Measurements from ENCODE around the gene GRAP.
"Not testable (repeated sequence)": the region's sequence is repeated elsewhere in the genome, so short reads cannot be mapped to it uniquely, and the experiment has no call there.

GRAP gene

DNA sequence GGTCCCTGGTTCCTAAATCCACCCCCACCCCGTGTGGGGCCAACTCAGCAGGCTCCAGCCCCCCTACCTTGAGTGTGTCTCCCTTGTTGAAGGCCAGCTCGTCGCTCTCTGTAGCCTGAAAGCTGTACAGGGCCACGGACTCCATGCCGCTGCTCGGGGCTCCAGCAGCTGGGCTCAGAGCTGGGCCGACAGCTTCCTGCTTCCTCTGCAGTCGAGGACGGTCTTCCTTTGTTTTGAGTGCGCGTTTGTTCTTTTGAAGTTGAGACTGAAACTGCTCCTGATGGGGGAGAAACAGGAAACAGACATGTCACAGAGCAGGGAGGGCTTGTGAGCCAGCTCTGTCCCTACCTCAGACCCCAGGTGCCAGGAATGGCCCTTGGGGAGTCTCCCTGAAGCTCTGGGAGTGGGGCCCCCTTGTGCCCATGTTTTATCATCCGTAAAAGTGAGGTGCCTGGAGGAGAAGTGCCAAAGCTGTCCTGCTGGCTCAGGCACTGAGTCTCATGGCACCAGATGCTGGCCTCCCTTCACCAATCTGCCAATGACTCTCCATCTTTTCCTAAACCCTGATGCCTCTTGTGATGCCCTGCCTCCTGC is at the start of gene GRAP:
Gene GRAP (minus strand): TSS at position 176 of the 594 bp plus-strand sequence. CDS start 31 bp downstream, at position 145.
- DNase-seq (ENCODE audit: low read depth in 2 of 2): not testable (repeated sequence)

DNA sequence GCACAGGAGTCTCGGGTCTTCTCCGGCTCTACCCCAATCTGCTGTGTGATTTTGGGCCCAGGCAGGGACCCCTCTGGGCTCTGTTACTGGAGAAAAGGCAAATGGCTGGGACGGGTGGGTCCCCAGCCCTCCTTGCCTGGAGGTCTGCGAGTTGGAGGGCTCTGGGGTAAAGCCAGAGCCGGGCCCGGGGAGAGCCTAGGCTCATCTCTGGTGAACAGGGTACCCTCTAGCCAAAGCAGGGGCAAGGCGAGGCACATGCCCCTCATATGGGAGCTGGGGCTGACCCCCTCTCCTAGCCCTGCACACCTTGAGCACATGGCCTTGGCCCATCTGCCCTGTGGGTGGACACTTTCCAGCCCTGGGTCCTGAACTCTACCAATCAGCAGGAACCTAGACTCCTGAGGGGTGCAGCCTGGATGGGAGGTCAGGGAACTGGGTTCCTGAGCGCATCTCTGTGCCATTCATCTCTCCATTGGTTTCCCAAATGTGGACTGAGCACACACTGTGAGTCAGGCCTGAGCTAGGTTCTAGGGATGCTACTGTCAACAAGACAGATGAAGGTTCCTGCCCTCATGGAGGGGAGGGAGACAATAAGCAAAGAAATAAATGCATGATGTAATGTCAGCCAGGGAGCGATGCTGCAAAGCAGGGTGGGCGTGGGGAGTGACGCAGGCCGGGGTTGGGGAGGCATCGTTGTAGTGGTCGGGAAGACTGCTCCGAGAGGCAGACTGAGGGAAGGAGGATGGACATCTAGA is 47.1 kb upstream of the GRAP start:
- not testable (repeated sequence) for DNase-seq (ENCODE audit: low read depth in 2 of 2)

DNA sequence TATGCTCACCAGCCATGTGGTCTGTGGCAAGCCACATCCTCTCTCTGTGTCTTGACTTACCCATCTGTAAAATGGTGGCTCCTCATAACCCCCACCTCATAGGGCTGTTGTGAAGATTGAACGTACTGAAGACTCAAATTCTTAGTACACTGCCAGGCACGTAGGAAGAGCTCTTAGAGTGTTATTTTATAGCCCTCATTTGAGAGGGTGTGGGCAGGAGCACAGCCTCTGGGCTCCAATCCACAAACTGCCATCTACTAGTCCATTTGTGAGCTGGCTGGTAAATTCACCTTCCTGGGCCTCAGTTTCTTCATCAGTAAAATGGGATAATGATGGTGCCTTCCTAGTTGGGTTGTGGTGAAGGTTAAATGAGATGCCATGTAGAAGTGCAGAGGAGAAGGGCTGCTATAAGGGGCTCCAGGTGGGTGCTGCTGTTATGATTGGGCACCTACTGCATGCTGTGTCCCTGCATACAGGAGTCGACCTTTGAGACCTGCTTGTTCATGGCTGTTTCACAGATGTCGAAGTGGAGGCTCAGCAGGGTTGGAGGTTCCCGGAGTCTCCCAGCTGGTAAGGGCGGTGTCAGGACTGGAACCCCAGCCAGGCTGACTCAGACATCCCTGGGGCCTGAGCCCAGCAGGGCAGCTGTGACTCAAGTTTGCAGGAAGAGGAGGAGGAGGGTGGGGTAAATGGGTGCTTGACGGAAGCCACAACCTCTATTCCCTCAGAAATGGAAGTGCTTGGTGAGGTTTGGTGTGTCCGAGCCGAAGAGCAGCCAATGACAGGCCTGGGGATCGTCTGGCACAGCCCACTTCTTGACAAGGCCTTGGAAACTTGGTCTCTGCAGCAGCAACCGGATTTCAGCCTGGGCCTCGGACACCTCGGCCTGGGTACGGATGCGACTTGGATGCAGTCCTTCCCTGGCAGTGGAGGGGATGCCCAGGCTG is 46.3 kb upstream of the GRAP start:
- DNase-seq (ENCODE audit: low read depth in 2 of 2): not testable (repeated sequence)

DNA sequence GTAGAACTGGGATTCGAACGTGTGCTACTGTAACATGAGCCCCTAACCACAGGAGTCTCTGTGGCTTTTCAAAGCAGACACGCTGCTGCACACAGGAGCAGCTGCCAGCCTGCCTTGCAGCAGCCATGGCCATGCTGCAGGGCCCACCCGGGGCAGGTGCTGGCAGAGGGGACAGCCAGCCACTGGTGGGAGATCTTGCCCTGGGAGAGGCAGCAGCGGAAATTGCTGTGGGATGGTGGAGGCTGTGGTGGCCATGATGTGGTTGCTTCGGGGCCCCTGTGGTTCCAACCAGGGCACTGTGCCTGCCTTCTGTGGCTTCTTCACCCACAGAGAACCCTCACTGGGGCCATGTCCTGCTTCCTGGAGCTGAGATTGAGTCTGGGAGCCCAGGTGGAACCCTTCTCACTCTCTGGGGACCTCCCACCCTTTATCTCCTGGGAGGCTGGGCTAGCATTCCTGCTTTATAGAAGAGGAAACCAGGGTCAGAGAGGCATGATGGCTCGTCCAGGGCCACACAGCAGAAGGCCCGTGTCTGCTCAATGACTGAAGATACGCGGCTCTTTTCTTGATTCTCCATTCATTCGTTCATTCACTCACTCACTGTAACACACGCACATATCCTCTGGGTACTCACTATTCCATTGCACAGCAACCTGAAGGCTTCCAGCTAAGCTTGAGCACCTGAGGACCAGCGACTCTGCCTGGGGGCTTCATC is 43.5 kb upstream of the GRAP start:
- DNase-seq (ENCODE audit: low read depth in 2 of 2): not testable (repeated sequence)

DNA sequence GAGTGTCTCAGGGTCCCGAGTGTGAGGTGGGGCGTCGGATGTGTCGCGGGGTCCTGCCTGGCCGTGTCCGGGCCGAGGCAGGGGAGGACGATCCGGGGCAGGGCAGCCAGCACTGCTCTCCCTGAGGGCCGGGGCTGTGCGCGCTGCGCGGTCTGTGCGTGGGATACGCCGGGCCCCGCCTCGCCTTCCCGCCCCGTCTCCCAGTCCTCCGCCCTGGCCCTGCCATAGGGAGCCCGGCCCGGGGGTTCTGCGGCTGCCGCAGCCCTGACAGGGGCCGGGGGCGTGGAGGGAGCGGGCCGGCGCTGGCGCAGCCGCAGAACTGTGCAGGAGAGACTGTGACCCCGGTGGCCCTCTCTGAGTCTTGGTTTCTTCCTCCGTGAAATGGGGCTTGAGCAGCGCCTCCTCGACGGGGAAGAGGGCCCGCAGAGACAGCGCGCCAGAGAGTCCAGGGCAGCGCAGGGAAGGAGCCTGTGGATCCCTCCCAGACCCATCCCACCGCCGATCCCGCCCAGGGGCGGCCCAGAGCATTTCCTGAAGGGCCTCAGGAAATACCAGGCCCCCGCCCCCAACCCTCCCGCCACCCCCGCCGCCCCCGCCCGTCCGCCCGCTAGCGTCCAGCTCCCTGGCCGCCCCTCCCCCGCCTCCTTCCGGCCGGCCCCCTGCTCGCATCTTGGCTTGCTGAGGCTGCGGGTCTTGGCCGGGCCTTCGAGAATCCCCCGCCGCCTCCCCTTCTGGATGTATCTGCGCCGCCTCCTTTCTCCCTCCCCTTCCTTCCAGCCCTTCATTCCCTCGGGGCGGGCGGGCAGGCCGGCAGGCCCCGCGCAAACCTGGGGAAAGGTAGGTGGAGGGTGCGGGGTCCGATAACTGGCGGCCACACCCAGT is 42.3 kb upstream of the GRAP start:
- DNase-seq (ENCODE audit: low read depth in 2 of 2): not testable (repeated sequence)

DNA sequence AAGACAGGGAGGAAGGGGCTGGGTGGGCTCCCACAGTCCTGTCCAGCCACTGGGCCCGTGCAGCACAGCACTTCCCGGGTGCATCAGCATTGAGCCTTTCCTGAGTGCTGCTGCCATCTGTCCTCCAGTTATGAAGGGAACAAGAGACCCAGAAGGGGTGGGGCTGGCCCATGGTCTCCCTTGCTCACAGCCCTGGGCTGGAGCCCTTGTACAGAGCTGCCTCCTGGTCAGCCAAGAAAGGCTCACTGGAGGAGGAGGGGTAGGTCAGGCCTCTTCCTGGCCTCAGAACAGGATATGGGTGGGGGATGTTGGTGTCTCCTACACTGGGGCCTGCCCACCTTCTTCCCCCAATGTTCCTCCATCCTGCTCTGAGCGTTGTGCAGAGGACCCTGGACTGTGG is 30.6 kb upstream of the GRAP start:
- DNase-seq (ENCODE audit: low read depth in 2 of 2): not testable (repeated sequence)

DNA sequence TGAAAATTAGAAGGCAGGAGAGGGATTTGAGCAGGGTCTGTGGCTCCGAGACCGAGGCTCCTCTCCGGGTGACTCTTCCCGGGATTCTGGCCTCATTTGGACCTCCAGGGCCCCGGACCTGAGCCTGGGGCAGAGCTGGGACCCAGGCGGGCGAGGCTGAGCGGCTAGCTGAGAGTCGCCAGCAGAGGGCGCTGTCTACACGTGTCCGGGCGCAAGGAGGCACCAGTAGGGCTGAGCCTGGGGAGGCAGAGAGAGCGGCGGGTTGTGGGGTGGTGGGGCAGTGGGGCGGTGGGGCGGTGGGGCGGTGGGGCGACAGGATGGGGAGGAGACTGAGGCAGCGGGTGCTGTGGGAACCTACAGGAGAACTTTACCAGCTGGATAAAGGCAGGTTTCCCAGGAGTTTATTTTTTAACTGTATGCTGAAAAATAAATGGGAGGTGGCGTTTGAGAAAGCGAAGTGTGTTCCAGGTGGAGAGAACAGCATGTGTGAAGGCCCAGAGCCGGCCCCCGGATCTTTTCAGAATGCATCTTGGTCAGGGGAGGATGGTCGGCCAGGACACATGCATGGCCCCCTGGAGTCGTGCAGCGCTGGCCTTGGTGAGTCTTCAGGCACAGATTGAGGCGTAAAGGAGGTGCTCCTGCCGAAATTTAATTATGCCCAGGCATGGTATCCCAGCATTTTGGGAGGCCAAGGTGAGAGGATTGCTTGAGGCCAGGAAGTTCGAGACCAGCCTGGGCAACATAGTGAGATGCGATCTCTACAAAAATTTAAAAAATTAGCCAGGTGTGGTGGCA is 29.8 kb upstream of the GRAP start:
- DNase-seq (ENCODE audit: low read depth in 2 of 2): not testable (repeated sequence)

DNA sequence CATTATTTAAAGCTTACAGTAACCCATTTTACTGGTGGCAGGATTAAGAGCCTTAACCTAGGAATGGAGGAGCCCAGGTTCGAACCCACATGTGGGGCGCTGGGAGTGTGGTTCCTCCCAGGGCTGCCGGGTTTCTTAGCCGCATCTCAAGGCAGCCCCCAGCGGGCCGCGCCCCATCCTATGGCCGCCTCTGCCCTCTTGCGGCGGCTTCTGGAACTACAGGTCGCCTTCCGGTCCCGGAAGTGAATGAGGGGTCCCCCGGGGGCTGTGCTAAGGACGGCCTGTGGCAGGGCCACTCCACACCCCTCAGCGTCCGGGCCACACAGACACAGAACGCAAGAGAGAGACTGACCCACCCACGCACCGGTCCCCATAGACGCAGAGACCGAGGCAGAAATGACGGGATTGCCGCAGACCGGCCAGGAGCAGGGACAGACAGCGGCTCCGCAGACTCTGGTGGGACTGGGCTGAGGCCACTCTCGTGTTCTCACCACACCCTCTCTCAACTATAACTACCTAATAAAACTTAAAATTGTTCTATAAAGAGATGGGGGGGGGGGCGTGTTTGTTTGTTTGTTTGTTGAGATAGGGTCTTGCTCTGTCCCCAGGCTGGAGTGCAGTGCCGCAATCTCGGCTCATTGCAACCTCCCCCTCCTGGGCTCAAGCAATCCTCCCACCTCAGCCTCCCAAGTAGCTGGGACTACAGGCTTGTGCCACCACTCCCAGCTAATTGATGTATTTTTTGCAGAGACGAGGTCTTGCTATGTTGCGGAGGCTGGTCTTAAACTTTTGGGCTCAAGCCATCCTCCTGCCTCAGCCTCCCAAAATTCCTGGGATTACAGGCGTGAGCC is 23.8 kb upstream of the GRAP start:
- DNase-seq (ENCODE audit: low read depth in 2 of 2): not testable (repeated sequence)

DNA sequence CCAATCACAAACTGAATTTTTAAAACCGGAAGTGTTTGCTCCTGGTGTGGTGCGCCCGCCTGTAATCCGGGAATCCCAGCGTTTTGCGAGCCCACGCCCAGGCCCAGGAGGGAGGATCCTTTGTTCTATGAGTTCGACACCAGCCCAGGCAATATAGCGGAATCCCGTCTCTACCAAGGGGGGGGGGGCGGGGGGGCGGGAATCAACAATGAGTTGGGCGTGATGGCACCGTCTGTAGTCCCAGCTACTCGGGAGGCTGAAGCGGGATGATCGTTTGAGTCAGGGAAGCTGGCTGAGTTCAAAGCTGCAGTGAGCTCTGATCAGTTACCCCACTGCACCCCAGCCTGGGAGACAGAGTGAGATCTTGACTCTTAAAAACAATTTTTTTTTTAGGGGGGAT is 17.6 kb upstream of the GRAP start:
- DNase-seq (ENCODE audit: low read depth in 2 of 2): not testable (repeated sequence)

DNA sequence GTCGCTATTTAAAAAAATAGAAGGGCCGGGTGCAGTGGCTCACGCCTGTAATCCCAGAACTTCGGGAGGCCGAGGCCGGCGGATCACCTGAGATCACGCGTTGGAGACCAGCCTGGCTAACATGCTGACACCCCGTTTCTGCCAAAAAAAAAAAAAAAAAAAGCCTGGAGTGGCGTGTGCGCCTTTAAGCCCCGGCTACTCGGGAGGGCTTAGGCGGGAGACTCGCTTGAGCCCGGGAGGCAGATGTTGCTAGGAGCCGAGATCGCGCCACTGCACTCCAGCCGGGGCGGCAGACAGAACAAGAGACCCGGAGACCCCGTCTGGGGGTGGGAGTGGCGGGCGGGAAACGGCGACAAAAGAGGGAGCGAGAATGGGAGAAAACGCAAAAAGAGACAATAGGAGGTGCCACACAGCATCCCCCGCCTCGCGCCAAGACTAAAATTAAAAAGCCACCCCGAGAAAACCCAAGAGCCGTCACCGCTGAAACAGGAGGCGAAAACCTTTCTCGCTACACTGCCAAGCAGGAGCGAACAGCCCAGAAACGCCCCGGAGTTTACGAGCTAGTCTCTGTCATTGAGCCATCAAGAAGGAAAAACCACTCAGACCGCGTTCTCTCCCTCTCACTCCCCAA is 16.7 kb upstream of the GRAP start:
- DNase-seq (ENCODE audit: low read depth in 2 of 2): not testable (repeated sequence)

DNA sequence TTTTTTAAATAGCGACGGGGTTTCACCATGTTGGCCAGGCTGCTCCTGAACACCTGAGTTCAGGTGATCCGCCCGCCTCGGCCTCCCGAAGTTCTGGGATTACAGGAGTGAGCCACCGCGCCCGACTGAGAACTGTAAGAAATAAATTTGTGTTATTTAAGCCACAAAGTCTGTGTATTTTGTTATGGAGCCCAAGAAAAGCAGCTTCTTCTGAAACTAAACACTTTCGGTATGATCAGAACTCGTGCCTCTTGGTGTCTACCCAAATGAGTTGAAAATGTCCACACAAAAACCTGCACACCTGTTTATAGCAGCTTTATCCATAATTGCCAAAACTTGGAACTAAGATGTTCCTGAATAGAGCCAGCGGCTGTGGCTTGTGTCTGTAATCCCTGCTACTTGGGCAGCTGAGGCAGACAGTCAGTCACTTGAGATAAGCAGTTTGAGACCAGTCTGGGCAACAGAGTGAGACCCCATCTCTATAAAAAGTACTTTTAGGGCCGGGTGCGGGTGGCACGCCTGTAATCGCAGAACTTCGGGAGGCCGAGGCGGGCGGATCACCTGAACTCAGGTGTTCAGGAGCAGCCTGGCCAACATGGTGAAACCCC is 16.1 kb upstream of the GRAP start:
- DNase-seq (ENCODE audit: low read depth in 2 of 2): not testable (repeated sequence)

DNA sequence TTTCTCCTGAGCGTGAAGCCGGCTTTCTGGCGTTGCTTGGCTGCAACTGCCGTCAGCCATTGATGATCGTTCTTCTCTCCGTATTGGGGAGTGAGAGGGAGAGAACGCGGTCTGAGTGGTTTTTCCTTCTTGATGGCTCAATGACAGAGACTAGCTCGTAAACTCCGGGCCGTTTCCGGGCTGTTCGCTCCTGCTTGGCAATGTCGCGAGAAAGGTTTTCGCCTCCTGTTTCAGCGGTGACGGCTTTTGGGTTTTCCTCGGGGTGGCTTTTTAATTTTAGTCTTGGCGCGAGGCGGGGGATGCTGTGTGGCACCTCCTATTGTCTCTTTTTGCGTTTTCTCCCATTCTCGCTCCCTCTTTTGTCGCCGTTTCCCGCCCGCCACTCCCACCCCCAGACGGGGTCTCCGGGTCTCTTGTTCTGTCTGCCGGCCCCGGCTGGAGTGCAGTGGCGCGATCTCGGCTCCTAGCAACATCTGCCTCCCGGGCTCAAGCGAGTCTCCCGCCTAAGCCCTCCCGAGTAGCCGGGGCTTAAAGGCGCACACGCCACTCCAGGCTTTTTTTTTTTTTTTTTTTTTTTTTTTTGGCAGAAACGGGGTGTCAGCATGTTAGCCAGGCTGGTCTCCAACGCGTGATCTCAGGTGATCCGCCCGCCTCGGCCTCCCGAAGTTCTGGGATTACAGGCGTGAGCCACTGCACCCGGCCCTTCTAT is 15.4 kb upstream of the GRAP start:
- DNase-seq (ENCODE audit: low read depth in 2 of 2): not testable (repeated sequence)

DNA sequence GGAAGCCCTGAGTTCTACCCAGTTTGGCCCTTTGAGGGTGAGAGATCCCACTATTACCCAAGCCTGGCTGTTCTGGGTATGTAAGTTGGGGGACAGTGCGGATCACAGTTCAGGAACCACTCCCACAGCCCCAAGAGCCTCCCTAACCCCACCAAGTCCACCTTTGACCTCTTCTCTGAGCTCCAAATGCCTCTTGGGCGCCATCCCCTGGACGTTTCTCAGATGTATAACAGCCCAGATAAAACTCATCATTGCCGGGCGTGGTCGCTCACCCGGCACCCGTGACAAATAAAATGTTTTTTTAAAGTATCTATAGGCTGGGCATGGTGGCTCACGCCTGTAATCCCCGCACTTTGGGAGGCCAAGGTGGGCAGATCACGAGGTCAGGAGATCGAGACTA is 8.7 kb upstream of the GRAP start:
- DNase-seq (ENCODE audit: low read depth in 2 of 2): not testable (repeated sequence)

DNA sequence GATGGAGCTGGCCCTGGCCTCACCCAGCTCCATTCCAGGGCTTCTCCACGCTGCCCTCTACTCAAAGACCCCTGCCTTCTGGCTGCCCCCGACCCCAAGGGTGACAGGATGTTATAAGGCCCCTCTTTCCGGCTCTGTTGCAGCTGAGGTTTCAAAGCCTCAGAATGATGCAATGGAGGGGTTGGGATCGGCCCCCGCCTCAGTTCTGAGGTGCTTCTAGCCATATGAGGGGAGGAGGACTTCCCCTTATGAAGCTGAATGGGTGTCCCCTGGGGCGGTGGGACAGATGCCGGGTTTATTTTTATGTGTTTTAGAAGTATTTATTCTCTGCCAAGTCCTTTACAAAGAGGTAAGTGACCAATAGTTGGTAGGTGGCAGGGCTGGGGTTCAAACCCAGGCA is 2.1 kb upstream of the GRAP start:
- DNase-seq (ENCODE audit: low read depth in 2 of 2): not testable (repeated sequence)

DNA sequence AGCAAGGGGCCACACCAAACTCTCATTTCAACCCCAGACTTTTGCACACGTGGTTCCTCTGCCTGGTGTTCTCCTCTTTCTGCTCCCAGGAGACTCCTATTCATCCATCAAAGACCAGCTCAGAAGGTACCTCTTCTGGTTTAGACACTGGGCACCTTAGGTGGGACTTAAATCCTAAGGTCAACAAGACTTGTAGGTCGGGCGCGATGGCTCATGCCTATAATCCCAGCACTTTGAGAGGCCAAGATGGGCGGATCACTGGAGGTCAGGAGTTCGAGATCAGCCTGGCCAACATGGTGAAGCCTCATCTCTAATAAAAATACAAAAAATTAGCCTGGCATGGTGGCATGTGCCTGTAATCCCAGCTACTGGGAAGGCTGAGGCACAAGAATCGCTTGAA is 753 bp upstream of the GRAP start:
- not testable (repeated sequence) for DNase-seq (ENCODE audit: low read depth in 2 of 2)

DNA sequence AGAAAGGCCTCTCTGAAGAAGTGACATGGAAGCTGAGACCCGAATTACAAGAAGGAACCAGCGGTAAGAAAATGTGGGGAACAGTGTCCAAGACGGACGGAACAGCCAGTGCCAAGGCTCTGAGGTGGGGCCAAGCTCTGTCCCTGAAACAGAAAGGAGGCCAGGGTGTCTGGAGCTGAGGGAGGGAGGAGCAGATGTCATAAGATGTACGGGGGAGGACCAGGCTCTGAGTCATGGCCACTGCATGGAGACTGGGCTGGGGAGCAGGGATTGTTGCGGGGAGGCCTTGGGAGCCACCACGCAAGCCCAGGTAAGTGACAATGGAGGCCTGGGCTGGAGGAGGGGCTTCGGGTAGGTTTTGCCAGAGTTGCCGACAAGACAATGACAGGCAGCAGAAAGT is 2.1 kb downstream of the GRAP start:
- DNase-seq (ENCODE audit: low read depth in 2 of 2): not testable (repeated sequence)

DNA sequence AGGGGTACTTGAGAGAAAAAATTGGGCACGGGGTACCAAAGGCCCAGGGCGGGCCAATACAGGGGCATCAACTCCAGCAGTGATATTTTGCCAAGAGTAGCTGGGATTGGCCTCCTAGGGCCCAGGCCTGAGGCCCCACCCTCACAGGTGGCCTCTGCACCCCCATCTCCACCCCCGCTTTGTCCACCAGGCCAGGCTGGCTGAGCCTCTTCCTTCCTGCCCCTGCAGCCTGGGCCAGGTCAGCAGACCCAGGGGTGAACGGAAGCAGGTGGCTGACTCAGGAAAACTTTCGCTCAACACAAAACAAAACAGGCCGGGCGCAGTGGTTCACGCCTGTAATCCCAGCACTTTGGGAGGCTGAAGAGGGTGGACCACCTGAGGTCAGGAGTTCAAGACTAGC is 3.7 kb downstream of the GRAP start:
- not testable (repeated sequence) for DNase-seq (ENCODE audit: low read depth in 2 of 2)

Measured in fibroblast of skin of left biceps (primary cell).